ENCODE data around the gene GFOD2. TPM values are rescaled to one million over a fixed set of nuclear protein-coding genes. Genes with fewer than 3 reads are reported as not detected.
"Not testable (repeated sequence)": the region's sequence is repeated elsewhere in the genome, so short reads cannot be mapped to it uniquely, and the experiment has no call there.

GFOD2 gene
- total and polyA plus RNA-seq, 2 of the 13 experiments (the other 11 are each of a cell fraction or from before 2014, with no cell fraction given) = 11.1 to 17.2 TPM

DNA sequence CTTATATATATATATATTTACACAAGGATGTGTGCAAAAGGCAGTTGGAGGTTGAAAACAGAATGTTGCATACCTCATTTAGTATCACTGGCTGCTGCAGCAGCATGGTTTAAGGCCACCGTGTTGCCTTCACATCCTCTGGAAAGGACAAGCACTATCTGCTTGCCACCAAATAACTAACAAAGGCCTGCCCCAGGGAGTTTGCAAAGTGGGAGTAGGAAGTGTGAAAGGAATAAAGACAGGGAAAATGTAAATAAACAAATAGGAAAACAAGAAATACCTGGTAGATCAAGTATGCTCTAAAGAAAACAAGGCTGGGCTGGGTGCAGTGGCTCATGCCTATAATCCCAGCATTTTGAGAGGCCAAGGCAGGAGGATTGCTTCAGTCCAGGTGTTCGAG is 33.5 kb upstream of the GFOD2 start:
- in situ Hi-C loops (cut with HindIII; ENCODE audit: extremely low pct_ligation_motif_present, low pct_unique_long_range_greater_than_20kb) = no loop called here
- ChIA-PET CTCF (ENCODE audit: low intra/inter-chr PET ratio, low total read pairs) (no interaction called here), POLR2A (interaction anchor here (1.1 kb wide), 1 partner anchor 105 kb away, joined by 3 read pairs; no protein-coding TSS in a partner anchor)
- DNase-seq (ENCODE audit: low spot score) (no peak), ATAC-seq (no peak), FAIRE-seq (no peak)
- Histone ChIP-seq H3K4me1 (ENCODE audit: insufficient read depth, low read length) (no peaks in the 10 kb centered on the region), H3K79me2 (ENCODE audit: insufficient read depth, low read length) (no peaks in the 10 kb centered on the region), H3K36me3 (replicated peaks in 1 of 2; ENCODE audit: control insufficient read depth in 1 of 2, insufficient read depth in 2 of 2, low read length in 2 of 2) (peaks cover 6 to 22% of the 10 kb centered on the region in 2 experiments; a peak in 3 of 5 replicates), H3K4me2 (ENCODE audit: low read depth, low read length) (no peak overlapping the region), H3K9me3 (ENCODE audit: low read length) (no peaks in the 10 kb centered on the region), H4K20me1 (ENCODE audit: insufficient read depth, low read length) (no peaks in the 10 kb centered on the region), H3K9ac (ENCODE audit: insufficient read depth, low read depth, low read length) (no peak overlapping the region), H3K27ac (ENCODE audit: extremely low read length, insufficient read depth, low read length) (no peak overlapping the region), H3K4me3 (replicated peaks in 1 of 3; ENCODE audit: insufficient read depth in 1 of 3, low read depth in 2 of 3, low read length in 3 of 3) (no peak overlapping the region), H2AFZ (ENCODE audit: low read length) (no peak overlapping the region), H3K27me3 (ENCODE audit: control insufficient read depth in 1 of 2, insufficient read depth in 2 of 2, low read length in 2 of 2) (no peaks in the 10 kb centered on the region)
- intact Hi-C loops (cut with micrococcal nuclease; ENCODE audit: unreplicated experiment) = no loop called here
- WGBS (ENCODE audit: low lambda C conversion rate) = 99% methylated on average over 2 of the region's 2 CpGs
- TF ChIP-seq THAP11 (CRISPR knock-in tag; IDR thresholded peaks at IDR 0.05) = no peak
- TF ChIP-seq ZNF878 (CRISPR knock-in tag; IDR thresholded peaks at IDR 0.05) = no peak
- TF ChIP-seq MED8 (CRISPR knock-in tag; IDR thresholded peaks at IDR 0.05; ENCODE audit: insufficient replicate concordance) = no peak
- TF ChIP-seq ZNF253 (CRISPR knock-in tag; IDR thresholded peaks at IDR 0.05; ENCODE audit: borderline replicate concordance) = no peak
- TF ChIP-seq MEIS2 (CRISPR knock-in tag; IDR thresholded peaks at IDR 0.05) = no peak
- no peak for TF ChIP-seq ZMYM2 (CRISPR knock-in tag; IDR thresholded peaks at IDR 0.05)
- no peak for TF ChIP-seq JARID2 (CRISPR knock-in tag; IDR thresholded peaks at IDR 0.05; ENCODE audit: insufficient replicate concordance)
- TF ChIP-seq, protein P1, sequence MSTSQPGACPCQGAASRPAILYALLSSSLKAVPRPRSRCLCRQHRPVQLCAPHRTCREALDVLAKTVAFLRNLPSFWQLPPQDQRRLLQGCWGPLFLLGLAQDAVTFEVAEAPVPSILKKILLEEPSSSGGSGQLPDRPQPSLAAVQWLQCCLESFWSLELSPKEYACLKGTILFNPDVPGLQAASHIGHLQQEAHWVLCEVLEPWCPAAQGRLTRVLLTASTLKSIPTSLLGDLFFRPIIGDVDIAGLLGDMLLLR (CRISPR knock-in tag; IDR thresholded peaks at IDR 0.05) = no peak
- TF ChIP-seq ELF1 (CRISPR knock-in tag; IDR thresholded peaks at IDR 0.05) = no peak
- TF ChIP-seq, protein P2, sequence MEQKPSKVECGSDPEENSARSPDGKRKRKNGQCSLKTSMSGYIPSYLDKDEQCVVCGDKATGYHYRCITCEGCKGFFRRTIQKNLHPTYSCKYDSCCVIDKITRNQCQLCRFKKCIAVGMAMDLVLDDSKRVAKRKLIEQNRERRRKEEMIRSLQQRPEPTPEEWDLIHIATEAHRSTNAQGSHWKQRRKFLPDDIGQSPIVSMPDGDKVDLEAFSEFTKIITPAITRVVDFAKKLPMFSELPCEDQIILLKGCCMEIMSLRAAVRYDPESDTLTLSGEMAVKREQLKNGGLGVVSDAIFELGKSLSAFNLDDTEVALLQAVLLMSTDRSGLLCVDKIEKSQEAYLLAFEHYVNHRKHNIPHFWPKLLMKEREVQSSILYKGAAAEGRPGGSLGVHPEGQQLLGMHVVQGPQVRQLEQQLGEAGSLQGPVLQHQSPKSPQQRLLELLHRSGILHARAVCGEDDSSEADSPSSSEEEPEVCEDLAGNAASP (CRISPR knock-in tag; IDR thresholded peaks at IDR 0.05; ENCODE audit: borderline replicate concordance) = no peak
- TF ChIP-seq XRCC5 (optimal IDR thresholded peaks at IDR 0.05; ENCODE audit: low read length) = no peak
- TF ChIP-seq, protein P3, sequence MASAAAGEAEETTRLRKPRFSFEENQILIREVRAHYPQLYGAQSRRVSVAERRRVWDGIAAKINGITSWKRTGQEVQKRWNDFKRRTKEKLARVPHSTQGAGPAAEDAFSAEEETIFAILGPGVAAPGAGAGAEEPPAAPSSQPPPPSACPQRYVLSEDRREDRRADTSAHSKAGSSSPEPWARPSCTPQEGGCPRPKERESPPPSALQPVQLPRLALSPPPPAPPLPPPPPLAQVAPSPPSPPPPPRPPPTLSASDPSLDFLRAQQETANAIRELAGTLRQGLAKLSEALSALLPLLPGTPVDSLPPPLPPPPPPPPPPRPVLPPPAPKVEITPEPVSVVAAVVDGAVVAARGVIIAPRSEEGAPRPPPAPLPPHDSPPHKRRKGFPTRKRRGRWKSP (CRISPR knock-in tag; IDR thresholded peaks at IDR 0.05) = no peak
- no TSS peak for BruUV-seq (replicated peaks)

DNA sequence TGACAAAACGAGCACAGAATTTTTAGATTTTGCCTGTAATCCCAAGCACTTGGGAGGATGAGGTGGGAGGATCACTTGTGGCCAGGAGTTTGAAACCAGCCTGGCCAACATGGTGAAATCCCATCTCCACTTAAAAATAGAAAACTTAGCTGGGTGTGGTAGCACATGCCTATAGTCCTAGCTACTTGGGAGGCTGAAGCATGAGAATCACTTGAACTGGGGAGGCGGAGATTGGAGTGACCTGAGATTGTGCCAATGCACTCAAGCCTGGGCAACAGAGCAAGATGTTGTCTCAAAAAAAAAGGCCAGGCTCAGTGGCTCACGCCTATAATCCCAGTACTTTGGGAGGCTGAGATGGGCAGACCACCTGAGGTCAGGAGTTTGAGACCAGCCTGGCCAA is 32.2 kb upstream of the GFOD2 start:
- peaks cover 6 to 18% of the 10 kb centered on the region in 2 experiments; a peak in 3 of 5 replicates for H3K36me3 ChIP-seq (replicated peaks in 1 of 2; ENCODE audit: control insufficient read depth in 1 of 2, insufficient read depth in 2 of 2, low read length in 2 of 2)
- H3K9me3 ChIP-seq (ENCODE audit: low read length); H3K4me1 ChIP-seq (ENCODE audit: insufficient read depth, low read length); H3K27ac ChIP-seq (ENCODE audit: extremely low read length, insufficient read depth, low read length); H3K4me3 ChIP-seq (replicated peaks in 1 of 3; ENCODE audit: insufficient read depth in 1 of 3, low read depth in 2 of 3, low read length in 3 of 3); in situ Hi-C loops (cut with HindIII; ENCODE audit: extremely low pct_ligation_motif_present, low pct_unique_long_range_greater_than_20kb); DNase-seq (ENCODE audit: low spot score); FAIRE-seq; H4K20me1 ChIP-seq (ENCODE audit: insufficient read depth, low read length); intact Hi-C loops (cut with micrococcal nuclease; ENCODE audit: unreplicated experiment); H3K27me3 ChIP-seq (ENCODE audit: control insufficient read depth in 1 of 2, insufficient read depth in 2 of 2, low read length in 2 of 2); BruUV-seq (replicated peaks); H3K4me2 ChIP-seq (ENCODE audit: low read depth, low read length); ATAC-seq; H3K9ac ChIP-seq (ENCODE audit: insufficient read depth, low read depth, low read length); POLR2A ChIA-PET; CTCF ChIA-PET (ENCODE audit: low intra/inter-chr PET ratio, low total read pairs); H2AFZ ChIP-seq (ENCODE audit: low read length); H3K79me2 ChIP-seq (ENCODE audit: insufficient read depth, low read length): not testable (repeated sequence)
- WGBS (ENCODE audit: low lambda C conversion rate) = 98% methylated on average over 3 of the region's 3 CpGs
